SJCRH30 (cell line): ENCODE results near the gene ATIC. TPM values are rescaled to one million over a fixed set of nuclear protein-coding genes. Genes with fewer than 3 reads are reported as not detected.
"Not testable (repeated sequence)": the region's sequence is repeated elsewhere in the genome, so short reads cannot be mapped to it uniquely, and the experiment has no call there.

Experiments used
- DNase-seq, 2 experiments: peaks; one replicate each; pipeline ENCODE4 v3.0.0-alpha.2; 2015 to 2020
- H3K27ac ChIP-seq: fragments of 250-450 bp; sonication (Bioruptor Pico); 2 replicates; pipeline ENCODE4 v1.5.1; 2020; ENCODE audit warnings: mild to moderate bottlenecking, moderate library complexity
- H3K27me3 ChIP-seq: fragments of 250-450 bp; sonication (Bioruptor Pico); 2 replicates; pipeline ENCODE4 v1.5.1; 2020; ENCODE audit warnings: mild to moderate bottlenecking, moderate library complexity
- H3K36me3 ChIP-seq: fragments of 250-450 bp; sonication (Bioruptor Pico); 2 replicates; pipeline ENCODE4 v1.5.1; 2020; ENCODE audit warnings: mild to moderate bottlenecking, moderate library complexity
- H3K4me1 ChIP-seq: fragments of 250-450 bp; sonication (Bioruptor Pico); 2 replicates; pipeline ENCODE4 v1.5.1; 2020; ENCODE audit warnings: mild to moderate bottlenecking, moderate library complexity
- H3K4me3 ChIP-seq: fragments of 250-450 bp; sonication (Bioruptor Pico); 2 replicates; pipeline ENCODE4 v1.5.1; 2020; ENCODE audit warnings: mild to moderate bottlenecking, moderate library complexity
- H3K9me3 ChIP-seq: fragments of 250-450 bp; sonication (Bioruptor Pico); replicated peaks from 2 replicates; pipeline ENCODE4 v1.5.1; 2020; ENCODE audit warnings: mild to moderate bottlenecking, moderate library complexity
- total RNA-seq: library from RNA; depleted of rRNA; stranded (reverse); fragments of >200 nt; shearing (Covaris generic); gene quantifications from 2 replicates; pipeline ENCODE4 v1.2.3, GENCODE V29; 2014

The ATIC gene
- total RNA-seq, 1 experiment from 2014 or later = 50.7 TPM

- no peak for DNase-seq
- Histone ChIP-seq H3K36me3 (peaks cover 74% of the 10 kb centered on the region), H3K9me3 (no peaks in the 10 kb centered on the region), H3K27ac (no peak overlapping the region), H3K4me3 (no peak overlapping the region), H3K4me1 (no peaks in the 10 kb centered on the region; the same call in 1 of the 2 replicates), H3K27me3 (no peaks in the 10 kb centered on the region)
Observed at GRCh38 chr2:215332872-215333595, 21.2 kb downstream of the ATIC start.

- Histone ChIP-seq H3K4me3 (no peak overlapping the region), H3K4me1 (no peaks in the 10 kb centered on the region), H3K9me3 (no peaks in the 10 kb centered on the region), H3K27ac (no peak overlapping the region), H3K36me3 (peaks cover 89% of the 10 kb centered on the region), H3K27me3 (no peaks in the 10 kb centered on the region)
- DNase-seq = no peak
Observed at GRCh38 chr2:215338883-215339679, 27.2 kb downstream of the ATIC start.

- Histone ChIP-seq H3K27ac (no peak overlapping the region), H3K4me1 (no peaks in the 10 kb centered on the region), H3K9me3 (no peaks in the 10 kb centered on the region), H3K4me3 (no peak overlapping the region), H3K27me3 (no peaks in the 10 kb centered on the region), H3K36me3 (peaks cover 72% of the 10 kb centered on the region)
- DNase-seq = no peak
Observed at GRCh38 chr2:215347878-215348277, 36.0 kb downstream of the ATIC start.

- no peaks in the 10 kb centered on the region for H3K4me1 ChIP-seq
- no peak for DNase-seq
- H3K36me3 ChIP-seq = peaks cover 30% of the 10 kb centered on the region
- H3K4me3 ChIP-seq = no peak overlapping the region
- H3K27ac ChIP-seq = no peak overlapping the region
- H3K27me3 ChIP-seq = no peaks in the 10 kb centered on the region
- no peaks in the 10 kb centered on the region for H3K9me3 ChIP-seq
Observed at GRCh38 chr2:215352602-215353001, 40.7 kb downstream of the ATIC start.

- Histone ChIP-seq H3K9me3 (no peaks in the 10 kb centered on the region), H3K36me3 (peaks cover 9% of the 10 kb centered on the region), H3K27me3 (no peaks in the 10 kb centered on the region), H3K27ac (no peak overlapping the region), H3K4me1 (no peaks in the 10 kb centered on the region), H3K4me3 (no peak overlapping the region)
- no peak for DNase-seq
Observed at GRCh38 chr2:215354771-215355695, 43.2 kb downstream of the ATIC start.

- Histone ChIP-seq H3K9me3 (no peaks in the 10 kb centered on the region), H3K27me3 (no peaks in the 10 kb centered on the region), H3K36me3 (0 out of 2 replicates have a peak, but pooled peaks cover 4% of the 10 kb centered on the region), H3K4me3 (no peak overlapping the region), H3K27ac (no peak overlapping the region), H3K4me1 (no peaks in the 10 kb centered on the region)
- no peak for DNase-seq
Observed at GRCh38 chr2:215355801-215356200, 43.9 kb downstream of the ATIC start.

- Histone ChIP-seq H3K9me3 (no peaks in the 10 kb centered on the region), H3K27me3 (no peaks in the 10 kb centered on the region)
Observed at GRCh38 chr2:215356334-215356947, 44.6 kb downstream of the ATIC start.

GRCh38 chr2:215356948-215357461, 45.1 kb downstream of the ATIC start:
- DNase-seq = no peak
- Histone ChIP-seq H3K27me3 (no peaks in the 10 kb centered on the region), H3K36me3 (peaks cover 4% of the 10 kb centered on the region; the same call in 1 of the 2 replicates), H3K4me1 (no peaks in the 10 kb centered on the region), H3K9me3 (no peaks in the 10 kb centered on the region), H3K27ac (no peak overlapping the region), H3K4me3 (no peak overlapping the region)

More at GRCh38 chr2:215356334-215356947, 44.6 kb downstream of the ATIC start:
- 0 out of 2 replicates have a peak, but pooled peaks cover 4% of the 10 kb centered on the region for H3K36me3 ChIP-seq
- DNase-seq = no peak
- no peak overlapping the region for H3K4me3 ChIP-seq
- H3K4me1 ChIP-seq = no peaks in the 10 kb centered on the region
- H3K27ac ChIP-seq = no peak overlapping the region

GRCh38 chr2:215357660-215358059, 45.8 kb downstream of the ATIC start:
- Histone ChIP-seq H3K4me1 (no peaks in the 10 kb centered on the region), H3K27ac (no peak overlapping the region), H3K4me3 (no peak overlapping the region), H3K9me3 (no peaks in the 10 kb centered on the region), H3K36me3 (peaks cover 9% of the 10 kb centered on the region; the same call in 1 of the 2 replicates), H3K27me3 (no peaks in the 10 kb centered on the region)
- DNase-seq = no peak

- no peak for DNase-seq
- Histone ChIP-seq H3K9me3 (no peaks in the 10 kb centered on the region), H3K4me1 (no peaks in the 10 kb centered on the region), H3K36me3 (peaks cover 15% of the 10 kb centered on the region), H3K4me3 (no peak overlapping the region), H3K27ac (no peak overlapping the region), H3K27me3 (no peaks in the 10 kb centered on the region)
Observed at GRCh38 chr2:215358312-215358845, 46.5 kb downstream of the ATIC start.

- no peak for DNase-seq
- Histone ChIP-seq H3K9me3 (no peaks in the 10 kb centered on the region), H3K27ac (no peak overlapping the region), H3K4me1 (no peaks in the 10 kb centered on the region), H3K36me3 (peaks cover 18% of the 10 kb centered on the region), H3K4me3 (no peak overlapping the region), H3K27me3 (no peaks in the 10 kb centered on the region)
Observed at GRCh38 chr2:215358891-215359575, 47.2 kb downstream of the ATIC start.

- no peaks in the 10 kb centered on the region for H3K9me3 ChIP-seq
- no peak overlapping the region for H3K27ac ChIP-seq
- no peak overlapping the region for H3K4me3 ChIP-seq
- no peaks in the 10 kb centered on the region for H3K27me3 ChIP-seq
- DNase-seq = no peak
- H3K36me3 ChIP-seq = peaks cover 22% of the 10 kb centered on the region
- no peaks in the 10 kb centered on the region for H3K4me1 ChIP-seq
Observed at GRCh38 chr2:215359576-215359922, 47.7 kb downstream of the ATIC start.

- not testable (repeated sequence) for DNase-seq
Observed at GRCh38 chr2:215360059-215360458, 48.2 kb downstream of the ATIC start.

More at GRCh38 chr2:215360059-215360458, 48.2 kb downstream of the ATIC start:
- not testable (repeated sequence) for H3K9me3 ChIP-seq, H3K27me3 ChIP-seq, H3K27ac ChIP-seq, H3K4me3 ChIP-seq, H3K4me1 ChIP-seq
- peaks cover 26% of the 10 kb centered on the region for H3K36me3 ChIP-seq
